Esophagus muscularis mucosa (tissue), 4 donors: ENCODE measurements around the gene TSHR. TPM values are rescaled to one million over a fixed set of nuclear protein-coding genes. Genes with fewer than 3 reads are reported as not detected.

Experiments used
- DNase-seq: peaks from one replicate; pipeline ENCODE4 v3.0.0-alpha.2; 2017; ENCODE audit errors: extremely low spot score
- H3K27ac ChIP-seq, 4 donors: fragments of 200-600 bp; sonication (generic); replicated peaks in 1 of 4; 1 replicate in 3 of 4; 2 replicates in 1 of 4; pipeline ENCODE4 v1.5.1; 2016 to 2019; ENCODE audit warnings: mild to moderate bottlenecking in 1 of 4
- H3K27me3 ChIP-seq, 4 donors: fragments of 200-600 bp; sonication (generic); one replicate each; pipeline versions ENCODE4 v1.5.1 to v1.6.0; 2016 to 2019
- H3K36me3 ChIP-seq, 4 donors: fragments of 200-600 bp; sonication (generic); one replicate each; pipeline ENCODE4 v1.5.1; 2016 to 2019
- H3K4me1 ChIP-seq, 4 donors: fragments of 200-600 bp; sonication (generic); one replicate each; pipeline ENCODE4 v1.5.1; 2016 to 2019
- H3K4me3 ChIP-seq, 4 donors: fragments of 200-600 bp; sonication (generic); 1 replicate in 2 of 4; 2 replicates in 2 of 4; pipeline ENCODE4 v1.5.1; 2016 to 2019; ENCODE audit warnings: mild to moderate bottlenecking in 4 of 4, moderate library complexity in 1 of 4
- H3K9me3 ChIP-seq, 4 donors: fragments of 200-600 bp; sonication (generic); 1 replicate in 3 of 4; 2 replicates in 1 of 4; pipeline ENCODE4 v1.5.1; 2016 to 2019
- EP300 ChIP-seq: sonication (generic); formaldehyde crosslinking; IDR thresholded peaks from one replicate; pipeline ENCODE4 v1.6.1; 2017; ENCODE audit warnings: antibody characterized with exemption
- POLR2A ChIP-seq: fragments of 450-650 bp; IDR thresholded peaks from one replicate; pipeline ENCODE4 v1.6.1; 2017; ENCODE audit warnings: antibody characterized with exemption, moderate library complexity, mild to moderate bottlenecking, low read depth
- POLR2AphosphoS5 ChIP-seq, 2 donors: sonication (generic); formaldehyde crosslinking; IDR thresholded peaks; one replicate each; pipeline ENCODE4 v1.6.1; 2017; ENCODE audit warnings: antibody characterized with exemption in 2 of 2
- WGBS: methylation state at CpG from one replicate; pipeline ENCODE4 v1.1.5; 2018; 5-methylcytosine and 5-hydroxymethylcytosine counted together
- intact Hi-C: fragments of 100-400 bp; cut with DNase I; formaldehyde crosslinking; loops from one replicate; pipeline ENCODE4 v1.15.1; 2023
- total RNA-seq, 4 donors: library from RNA; depleted of rRNA; stranded (reverse); fragments of >200 nt; gene quantifications; one replicate each; pipeline versions ENCODE4 v1.1.0 to v1.2.1, GENCODE V29; 2016
- TF ChIP-seq, protein P1 (sequence below), 3 experiments: fragments of 200-600 bp in 2 of 3; fragments of 450-650 bp in 1 of 3; sonication (generic) in 2 of 3; IDR thresholded peaks; one replicate each; pipeline ENCODE4 v1.5.1; 2017 to 2019; ENCODE audit warnings: antibody characterized with exemption in 3 of 3, mild to moderate bottlenecking in 2 of 3, moderate library complexity in 1 of 3

The TSHR gene
- total RNA-seq, 4 donors from 2014 or later, result 0.17 TPM; not detected in 3

DNA sequence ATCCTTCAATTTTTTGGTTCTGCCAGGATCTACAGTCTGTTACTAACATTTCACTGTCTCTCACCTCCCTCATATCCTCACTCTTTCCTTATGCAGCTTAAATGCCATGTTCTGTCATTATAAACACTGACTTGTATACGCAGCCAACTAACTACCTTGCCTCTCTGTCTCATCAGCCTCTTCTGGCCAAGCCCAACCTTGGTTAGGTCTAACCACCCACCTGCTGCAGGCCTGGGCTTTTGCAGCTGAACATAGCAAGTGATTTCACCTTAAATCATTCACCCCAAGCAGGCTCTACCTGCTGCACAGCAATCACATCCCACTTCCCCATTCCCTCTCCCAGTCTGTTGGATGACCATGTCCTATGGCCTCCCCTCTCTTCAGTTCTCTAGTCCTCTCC lies 173.8 kb downstream of the TSHR start:
- intact Hi-C loops, result no loop called here
- WGBS, result 70% methylated on average over 1 of the region's 1 CpG
- H3K27me3 ChIP-seq, result no peaks in the 10 kb centered on the region
- no peaks in the 10 kb centered on the region for H3K9me3 ChIP-seq
- no peaks in the 10 kb centered on the region for H3K36me3 ChIP-seq
- H3K27ac ChIP-seq, result no peak overlapping the region
- H3K4me3 ChIP-seq, result no peak overlapping the region
- no peaks in the 10 kb centered on the region for H3K4me1 ChIP-seq
- DNase-seq, result no peak
- TF ChIP-seq POLR2A (no peak), EP300 (no peak), POLR2AphosphoS5 (IDR thresholded peaks at IDR 0.05) (no peak)
- TF ChIP-seq, protein P1, sequence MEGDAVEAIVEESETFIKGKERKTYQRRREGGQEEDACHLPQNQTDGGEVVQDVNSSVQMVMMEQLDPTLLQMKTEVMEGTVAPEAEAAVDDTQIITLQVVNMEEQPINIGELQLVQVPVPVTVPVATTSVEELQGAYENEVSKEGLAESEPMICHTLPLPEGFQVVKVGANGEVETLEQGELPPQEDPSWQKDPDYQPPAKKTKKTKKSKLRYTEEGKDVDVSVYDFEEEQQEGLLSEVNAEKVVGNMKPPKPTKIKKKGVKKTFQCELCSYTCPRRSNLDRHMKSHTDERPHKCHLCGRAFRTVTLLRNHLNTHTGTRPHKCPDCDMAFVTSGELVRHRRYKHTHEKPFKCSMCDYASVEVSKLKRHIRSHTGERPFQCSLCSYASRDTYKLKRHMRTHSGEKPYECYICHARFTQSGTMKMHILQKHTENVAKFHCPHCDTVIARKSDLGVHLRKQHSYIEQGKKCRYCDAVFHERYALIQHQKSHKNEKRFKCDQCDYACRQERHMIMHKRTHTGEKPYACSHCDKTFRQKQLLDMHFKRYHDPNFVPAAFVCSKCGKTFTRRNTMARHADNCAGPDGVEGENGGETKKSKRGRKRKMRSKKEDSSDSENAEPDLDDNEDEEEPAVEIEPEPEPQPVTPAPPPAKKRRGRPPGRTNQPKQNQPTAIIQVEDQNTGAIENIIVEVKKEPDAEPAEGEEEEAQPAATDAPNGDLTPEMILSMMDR (IDR thresholded peaks at IDR 0.05), result no peak

DNA sequence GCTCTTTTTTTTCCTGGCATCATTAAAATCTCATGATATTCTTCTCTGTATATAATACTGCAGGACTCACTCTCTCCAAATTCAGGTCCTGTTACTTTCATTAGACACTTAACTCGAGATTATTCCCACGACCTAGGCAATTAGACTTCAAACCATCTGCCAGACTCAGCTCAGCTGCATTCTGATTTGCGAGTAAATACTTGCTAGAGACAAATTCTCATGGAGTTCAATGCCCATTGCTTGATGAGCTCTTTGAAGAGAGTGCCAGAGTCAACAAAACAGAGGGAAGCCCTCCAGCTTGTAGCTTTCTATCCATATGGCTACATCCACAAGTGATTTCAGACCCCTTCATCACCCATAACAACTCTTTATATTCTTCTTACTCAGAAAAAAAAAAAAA lies 177.0 kb downstream of the TSHR start:
- no peak overlapping the region for H3K27ac ChIP-seq
- 53% methylated on average over 3 of the region's 3 CpGs for WGBS
- no peaks in the 10 kb centered on the region for H3K36me3 ChIP-seq
- peaks cover 0 to 10% (median 0%) of the 10 kb centered on the region in 4 donors for H3K9me3 ChIP-seq
- DNase-seq, result no peak
- intact Hi-C loops, result no loop called here
- H3K4me1 ChIP-seq, result no peaks in the 10 kb centered on the region
- no peak overlapping the region for H3K4me3 ChIP-seq
- no peak for TF ChIP-seq EP300
- no peak for TF ChIP-seq POLR2AphosphoS5 (IDR thresholded peaks at IDR 0.05)
- TF ChIP-seq, protein P1 (IDR thresholded peaks at IDR 0.05), result no peak
- TF ChIP-seq POLR2A, result no peak
- H3K27me3 ChIP-seq, result no peaks in the 10 kb centered on the region

DNA sequence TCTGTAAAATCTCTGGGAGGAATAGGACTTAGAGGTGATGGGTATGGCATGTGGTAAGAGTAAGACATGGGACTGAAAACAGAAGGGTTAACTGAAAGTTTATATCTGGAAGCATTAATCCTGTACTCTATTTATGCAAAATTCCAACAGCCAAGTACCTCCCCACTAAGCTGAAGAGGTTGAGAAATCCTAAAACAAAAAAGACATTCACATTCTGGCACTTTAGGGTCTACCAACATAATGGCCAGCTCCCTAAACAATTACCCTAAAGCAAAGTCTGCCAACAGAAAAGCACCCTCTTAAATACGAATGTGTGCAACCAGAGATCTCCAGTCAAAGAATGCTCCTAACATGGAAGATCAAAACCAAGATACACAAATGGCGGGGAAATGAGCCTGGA lies 178.0 kb downstream of the TSHR start:
- H3K27ac ChIP-seq, result no peak overlapping the region
- TF ChIP-seq, protein P1 (IDR thresholded peaks at IDR 0.05), result no peak
- no peak for DNase-seq
- intact Hi-C loops, result no loop called here
- WGBS, result 72% methylated on average over 2 of the region's 2 CpGs
- H3K9me3 ChIP-seq, result peaks cover 0 to 10% (median 0%) of the 10 kb centered on the region in 4 donors
- no peaks in the 10 kb centered on the region for H3K4me1 ChIP-seq
- no peaks in the 10 kb centered on the region for H3K36me3 ChIP-seq
- H3K27me3 ChIP-seq, result no peaks in the 10 kb centered on the region
- H3K4me3 ChIP-seq, result no peak overlapping the region

DNA sequence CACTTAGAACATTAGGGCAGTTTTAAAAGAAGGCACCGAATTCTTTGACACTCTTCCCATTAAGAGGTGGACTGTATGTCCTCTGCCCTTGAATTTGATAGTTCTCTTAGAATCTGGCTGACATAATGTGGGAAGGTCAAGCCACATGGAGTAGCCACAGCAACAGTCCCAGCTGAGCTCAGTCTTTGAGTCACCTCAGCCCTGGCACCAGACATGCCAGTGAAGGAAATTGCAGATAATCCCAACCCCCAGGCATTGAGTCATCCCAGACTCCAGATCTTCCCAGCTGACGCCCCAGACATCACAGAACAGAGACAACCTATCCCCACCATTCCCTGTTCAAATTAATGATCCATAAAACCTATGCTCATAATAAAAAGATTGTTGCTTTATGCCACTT lies 181.9 kb downstream of the TSHR start:
- Histone ChIP-seq H3K36me3 (no peaks in the 10 kb centered on the region), H3K27me3 (no peaks in the 10 kb centered on the region), H3K9me3 (peaks cover 0 to 10% (median 0%) of the 10 kb centered on the region in 4 donors), H3K4me3 (no peak overlapping the region), H3K4me1 (no peaks in the 10 kb centered on the region), H3K27ac (no peak overlapping the region)
- 64% methylated on average over 2 of the region's 2 CpGs for whole genome bisulfite sequencing
- no peak for DNase-seq
- intact Hi-C loops, result no loop called here
- TF ChIP-seq POLR2A, result no peak
- TF ChIP-seq POLR2AphosphoS5 (IDR thresholded peaks at IDR 0.05), result no peak
- TF ChIP-seq EP300, result no peak
- TF ChIP-seq, protein P1 (IDR thresholded peaks at IDR 0.05), result no peak

DNA sequence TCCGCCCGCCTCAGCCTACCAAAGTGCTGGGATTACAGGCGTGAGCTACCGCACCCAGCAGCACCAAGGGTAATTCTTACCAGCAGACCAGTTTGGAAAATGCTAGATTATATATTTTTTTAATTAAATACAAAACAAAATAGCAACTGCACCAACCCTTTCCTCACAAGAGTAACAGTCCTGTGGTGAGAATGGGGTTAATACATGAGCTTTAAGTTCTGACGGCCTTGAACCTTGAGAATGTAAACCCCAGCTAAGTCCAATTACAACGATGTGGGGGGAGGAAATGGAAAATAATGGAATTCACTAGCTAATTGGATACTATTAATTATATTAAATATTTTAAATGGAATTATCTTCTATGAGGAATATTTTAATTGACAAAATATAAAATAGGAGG lies 183.0 kb downstream of the TSHR start:
- H3K4me3 ChIP-seq, result no peak overlapping the region
- no peaks in the 10 kb centered on the region for H3K36me3 ChIP-seq
- no peaks in the 10 kb centered on the region for H3K27me3 ChIP-seq
- no peak for DNase-seq
- no peak overlapping the region for H3K27ac ChIP-seq
- no peaks in the 10 kb centered on the region for H3K4me1 ChIP-seq
- intact Hi-C loops, result no loop called here
- H3K9me3 ChIP-seq, result peaks cover 0 to 10% (median 0%) of the 10 kb centered on the region in 4 donors
- TF ChIP-seq POLR2AphosphoS5 (IDR thresholded peaks at IDR 0.05) (no peak), EP300 (no peak), POLR2A (no peak)
- TF ChIP-seq, protein P1 (IDR thresholded peaks at IDR 0.05), result no peak
- WGBS, result 89% methylated on average over 6 of the region's 6 CpGs
